Central memory CD8-positive, alpha-beta T cell (primary cell): ENCODE results near the gene F12.

Source experiments
- ATAC-seq: fragments of 150-1000 bp; cut with Tn5 transposase; replicated peaks from 2 replicates; pipeline ENCODE4 v1.10.0; 2022; ENCODE audit warnings: mild to moderate bottlenecking, moderate FRiP score, moderate number of reproducible peaks; ENCODE audit not compliant: poor library complexity, severe bottlenecking; ENCODE audit errors: extremely low read depth
- DNase-seq, 2 donors: peaks; one replicate each; pipeline ENCODE4 v3.0.0; 2021; ENCODE audit warnings: low spot score in 2 of 2
- H3K27ac Mint-ChIP-seq: one replicate; pipeline ENCODE4 v1.8.0; 2022; ENCODE audit warnings: low read depth, mild to moderate bottlenecking, moderate library complexity, mixed read lengths
- H3K27me3 Mint-ChIP-seq: one replicate; pipeline ENCODE4 v1.8.0; 2022; ENCODE audit warnings: mixed read lengths
- H3K36me3 Mint-ChIP-seq: one replicate; pipeline ENCODE4 v1.8.0; 2022; ENCODE audit warnings: mild to moderate bottlenecking, moderate library complexity, mixed read lengths; ENCODE audit not compliant: insufficient read depth
- H3K4me1 Mint-ChIP-seq: one replicate; pipeline ENCODE4 v1.8.0; 2022; ENCODE audit warnings: mixed read lengths
- H3K4me3 Mint-ChIP-seq: one replicate; pipeline ENCODE4 v1.8.0; 2022; ENCODE audit warnings: mild to moderate bottlenecking, moderate library complexity, mixed read lengths
- H3K9me3 Mint-ChIP-seq: one replicate; pipeline ENCODE4 v1.8.0; 2022; ENCODE audit warnings: mixed read lengths

Gene F12

GRCh38 chr5:177353093-177353492 is 56.3 kb downstream of the F12 start:
- DNase-seq = no peak

More at GRCh38 chr5:177353093-177353492, 56.3 kb downstream of the F12 start:
- Mint-ChIP-seq H3K27ac (no peak overlapping the region), H3K36me3 (peaks cover 29% of the 10 kb centered on the region), H3K9me3 (no peaks in the 10 kb centered on the region), H3K4me1 (peaks cover 55% of the 10 kb centered on the region), H3K4me3 (no peak overlapping the region), H3K27me3 (no peaks in the 10 kb centered on the region)
- no peak for ATAC-seq
